Esophagus muscularis mucosa (tissue), 4 donors: ENCODE measurements around the gene GPRC5D. TPM values are rescaled to one million over a fixed set of nuclear protein-coding genes. Genes with fewer than 3 reads are reported as not detected.
A peak's percentile ranks its signal among the peaks of the same experiment; 100 is the strongest.

ENCODE experiments used
- DNase-seq: peaks from one replicate; pipeline ENCODE4 v3.0.0-alpha.2; 2017; ENCODE audit errors: extremely low spot score
- H3K27ac ChIP-seq, 4 donors: fragments of 200-600 bp; sonication (generic); replicated peaks in 1 of 4; 1 replicate in 3 of 4; 2 replicates in 1 of 4; pipeline ENCODE4 v1.5.1; 2016 to 2019; ENCODE audit warnings: mild to moderate bottlenecking in 1 of 4
- H3K27me3 ChIP-seq, 4 donors: fragments of 200-600 bp; sonication (generic); one replicate each; pipeline versions ENCODE4 v1.5.1 to v1.6.0; 2016 to 2019
- H3K36me3 ChIP-seq, 4 donors: fragments of 200-600 bp; sonication (generic); one replicate each; pipeline ENCODE4 v1.5.1; 2016 to 2019
- H3K4me1 ChIP-seq, 4 donors: fragments of 200-600 bp; sonication (generic); one replicate each; pipeline ENCODE4 v1.5.1; 2016 to 2019
- H3K4me3 ChIP-seq, 4 donors: fragments of 200-600 bp; sonication (generic); 1 replicate in 2 of 4; 2 replicates in 2 of 4; pipeline ENCODE4 v1.5.1; 2016 to 2019; ENCODE audit warnings: mild to moderate bottlenecking in 4 of 4, moderate library complexity in 1 of 4
- H3K9me3 ChIP-seq, 4 donors: fragments of 200-600 bp; sonication (generic); 1 replicate in 3 of 4; 2 replicates in 1 of 4; pipeline ENCODE4 v1.5.1; 2016 to 2019
- EP300 ChIP-seq: sonication (generic); formaldehyde crosslinking; IDR thresholded peaks from one replicate; pipeline ENCODE4 v1.6.1; 2017; ENCODE audit warnings: antibody characterized with exemption
- POLR2A ChIP-seq: fragments of 450-650 bp; IDR thresholded peaks from one replicate; pipeline ENCODE4 v1.6.1; 2017; ENCODE audit warnings: antibody characterized with exemption, moderate library complexity, mild to moderate bottlenecking, low read depth
- POLR2AphosphoS5 ChIP-seq, 2 donors: sonication (generic); formaldehyde crosslinking; IDR thresholded peaks; one replicate each; pipeline ENCODE4 v1.6.1; 2017; ENCODE audit warnings: antibody characterized with exemption in 2 of 2
- WGBS: methylation state at CpG from one replicate; pipeline ENCODE4 v1.1.5; 2018; 5-methylcytosine and 5-hydroxymethylcytosine counted together
- intact Hi-C: fragments of 100-400 bp; cut with DNase I; formaldehyde crosslinking; loops from one replicate; pipeline ENCODE4 v1.15.1; 2023
- total RNA-seq, 4 donors: library from RNA; depleted of rRNA; stranded (reverse); fragments of >200 nt; gene quantifications; one replicate each; pipeline versions ENCODE4 v1.1.0 to v1.2.1, GENCODE V29; 2016
- TF ChIP-seq, protein P1 (sequence below), 3 experiments: fragments of 200-600 bp in 2 of 3; fragments of 450-650 bp in 1 of 3; sonication (generic) in 2 of 3; IDR thresholded peaks; one replicate each; pipeline ENCODE4 v1.5.1; 2017 to 2019; ENCODE audit warnings: antibody characterized with exemption in 3 of 3, mild to moderate bottlenecking in 2 of 3, moderate library complexity in 1 of 3

GPRC5D gene
- total RNA-seq, 4 donors from 2014 or later, result 0.84 TPM; not detected in 3

DNA sequence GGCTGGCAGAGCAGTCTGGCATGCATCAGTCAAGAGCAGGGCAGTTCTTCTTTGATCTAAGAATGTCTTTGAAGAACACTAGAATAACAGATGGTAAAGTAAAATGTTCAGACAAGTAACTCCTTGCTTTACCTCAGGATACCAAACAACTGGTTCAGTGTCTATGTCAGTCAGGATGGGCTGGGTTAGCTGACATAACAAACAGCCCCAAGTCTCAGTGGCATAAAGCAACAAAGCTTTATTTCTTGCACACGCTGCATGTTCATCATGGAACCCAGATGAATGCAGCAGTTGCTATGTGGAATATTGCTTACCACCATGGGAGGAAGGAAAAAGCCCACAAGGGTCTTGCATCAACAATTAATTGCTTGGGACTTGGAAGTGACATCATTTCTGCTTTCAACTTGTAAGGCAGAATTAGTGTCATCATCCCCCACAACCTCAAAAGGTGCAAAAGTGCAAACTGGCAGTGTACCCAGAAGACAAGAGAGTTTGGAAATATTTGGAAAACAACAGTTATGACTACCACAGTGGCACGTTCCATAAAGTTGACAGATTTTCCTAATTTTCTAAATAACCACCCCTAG, 21.2 kb downstream of the GPRC5D start:
- Histone ChIP-seq H3K9me3 (no peaks in the 10 kb centered on the region), H3K27me3 (peaks cover 0 to 4% (median 0%) of the 10 kb centered on the region in 4 donors), H3K36me3 (no peaks in the 10 kb centered on the region), H3K4me3 (no peak overlapping the region), H3K27ac (no peak overlapping the region), H3K4me1 (peaks cover 0 to 11% (median 0%) of the 10 kb centered on the region in 4 donors)
- no peak for TF ChIP-seq POLR2A
- TF ChIP-seq, protein P1, sequence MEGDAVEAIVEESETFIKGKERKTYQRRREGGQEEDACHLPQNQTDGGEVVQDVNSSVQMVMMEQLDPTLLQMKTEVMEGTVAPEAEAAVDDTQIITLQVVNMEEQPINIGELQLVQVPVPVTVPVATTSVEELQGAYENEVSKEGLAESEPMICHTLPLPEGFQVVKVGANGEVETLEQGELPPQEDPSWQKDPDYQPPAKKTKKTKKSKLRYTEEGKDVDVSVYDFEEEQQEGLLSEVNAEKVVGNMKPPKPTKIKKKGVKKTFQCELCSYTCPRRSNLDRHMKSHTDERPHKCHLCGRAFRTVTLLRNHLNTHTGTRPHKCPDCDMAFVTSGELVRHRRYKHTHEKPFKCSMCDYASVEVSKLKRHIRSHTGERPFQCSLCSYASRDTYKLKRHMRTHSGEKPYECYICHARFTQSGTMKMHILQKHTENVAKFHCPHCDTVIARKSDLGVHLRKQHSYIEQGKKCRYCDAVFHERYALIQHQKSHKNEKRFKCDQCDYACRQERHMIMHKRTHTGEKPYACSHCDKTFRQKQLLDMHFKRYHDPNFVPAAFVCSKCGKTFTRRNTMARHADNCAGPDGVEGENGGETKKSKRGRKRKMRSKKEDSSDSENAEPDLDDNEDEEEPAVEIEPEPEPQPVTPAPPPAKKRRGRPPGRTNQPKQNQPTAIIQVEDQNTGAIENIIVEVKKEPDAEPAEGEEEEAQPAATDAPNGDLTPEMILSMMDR (IDR thresholded peaks at IDR 0.05), result no peak
- TF ChIP-seq EP300, result no peak
- TF ChIP-seq POLR2AphosphoS5 (IDR thresholded peaks at IDR 0.05), result no peak
- 93% methylated on average over 2 of the region's 2 CpGs for WGBS
- intact Hi-C loops, result no loop called here
- DNase-seq, result no peak

DNA sequence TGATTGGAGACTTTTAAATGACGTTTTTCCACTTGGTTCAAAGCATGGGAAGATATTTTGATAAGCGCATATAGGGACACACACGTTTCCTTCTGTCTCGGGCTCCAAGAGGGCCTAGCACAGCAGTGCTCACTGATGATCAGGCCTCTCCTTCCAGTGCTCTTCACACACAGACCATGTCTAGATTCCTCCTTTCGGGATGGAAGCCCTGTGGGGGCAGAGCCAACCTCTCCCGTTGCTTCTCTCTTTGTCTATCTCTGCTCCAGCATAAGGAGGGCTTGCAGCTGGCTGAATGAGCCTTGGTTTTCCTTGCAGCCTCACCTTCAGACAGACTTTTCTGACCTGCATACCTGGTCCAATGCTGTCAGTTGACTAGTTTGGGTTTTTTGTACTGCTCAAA, 22.3 kb downstream of the GPRC5D start:
- Histone ChIP-seq H3K9me3 (no peaks in the 10 kb centered on the region), H3K36me3 (no peaks in the 10 kb centered on the region), H3K27ac (no peak overlapping the region), H3K27me3 (peaks cover 0 to 4% (median 0%) of the 10 kb centered on the region in 4 donors), H3K4me1 (peaks cover 0 to 5% (median 0%) of the 10 kb centered on the region in 4 donors), H3K4me3 (no peak overlapping the region)
- TF ChIP-seq, protein P1 (IDR thresholded peaks at IDR 0.05), result no peak
- TF ChIP-seq EP300, result no peak
- TF ChIP-seq POLR2AphosphoS5 (IDR thresholded peaks at IDR 0.05), result no peak
- no peak for TF ChIP-seq POLR2A
- DNase-seq, result no peak
- 93% methylated on average over 6 of the region's 6 CpGs for WGBS
- intact Hi-C loops, result no loop called here

DNA sequence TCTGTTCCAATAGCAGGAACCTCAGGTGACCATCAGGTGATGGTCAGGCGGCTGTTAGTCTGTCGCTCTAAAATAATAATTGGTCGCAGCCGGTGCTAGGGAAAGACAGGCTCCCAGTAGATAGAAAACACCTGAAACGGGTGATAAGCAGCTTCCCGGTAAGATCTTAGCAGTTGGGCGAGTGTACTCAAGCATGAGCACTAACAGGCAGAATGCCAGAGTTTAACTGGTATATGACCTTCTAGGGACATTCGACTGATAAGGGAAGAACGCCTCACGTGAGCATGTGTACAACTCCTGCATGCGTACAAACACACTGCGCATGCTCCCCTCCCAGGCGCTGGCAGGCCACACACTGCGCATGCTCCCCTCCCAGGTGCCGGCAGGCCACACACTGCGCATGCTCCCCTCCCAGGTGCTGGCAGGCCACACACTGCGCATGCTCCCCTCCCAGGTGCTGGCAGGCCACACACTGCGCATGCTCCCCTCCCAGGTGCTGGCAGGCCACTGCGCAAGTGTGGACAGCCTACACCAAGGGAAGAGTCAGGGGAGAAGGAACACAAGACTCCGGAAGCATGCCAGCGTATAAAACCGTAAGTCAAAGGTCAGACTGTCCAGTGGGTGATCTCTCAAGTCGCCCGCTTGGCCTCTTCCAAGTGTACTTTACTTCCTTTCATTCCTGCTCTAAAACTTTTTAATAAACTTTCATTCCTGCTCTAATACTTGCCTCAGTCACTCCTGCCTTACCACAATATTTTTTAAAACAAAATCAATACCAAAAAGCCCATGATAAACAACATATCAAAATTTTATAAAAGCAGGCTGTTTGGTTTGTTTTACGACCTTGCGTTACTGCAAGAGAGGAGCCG, 24.5 kb downstream of the GPRC5D start:
- TF ChIP-seq, protein P1 (IDR thresholded peaks at IDR 0.05), result no peak
- TF ChIP-seq POLR2A, result no peak
- TF ChIP-seq POLR2AphosphoS5 (IDR thresholded peaks at IDR 0.05), result no peak
- no peak for TF ChIP-seq EP300
- Histone ChIP-seq H3K27ac (peak overlapping the region in 1 of 4 donors; percentile 16), H3K4me1 (peaks cover 0 to 3% (median 0%) of the 10 kb centered on the region in 4 donors), H3K9me3 (no peaks in the 10 kb centered on the region), H3K4me3 (peak overlapping the region; percentile 17 to 50 (median 32)), H3K27me3 (peaks cover 0 to 4% (median 0%) of the 10 kb centered on the region in 4 donors), H3K36me3 (no peaks in the 10 kb centered on the region)
- WGBS, result 63% methylated on average over 27 of the region's 27 CpGs
- no peak for DNase-seq
- intact Hi-C loops, result no loop called here

GRCh38 chr12:12926571-12927071, 25.3 kb downstream of the GPRC5D start:
- 93% methylated on average over 18 of the region's 18 CpGs for WGBS
- intact Hi-C loops, result no loop called here

More at GRCh38 chr12:12926571-12927071, 25.3 kb downstream of the GPRC5D start:
- DNase-seq, result no peak
- Histone ChIP-seq H3K27me3 (peaks cover 0 to 4% (median 0%) of the 10 kb centered on the region in 4 donors), H3K4me3 (no peak overlapping the region), H3K9me3 (no peaks in the 10 kb centered on the region), H3K36me3 (no peaks in the 10 kb centered on the region), H3K27ac (no peak overlapping the region), H3K4me1 (peaks cover 0 to 7% (median 0%) of the 10 kb centered on the region in 4 donors)
- TF ChIP-seq EP300 (no peak), POLR2AphosphoS5 (IDR thresholded peaks at IDR 0.05) (no peak), POLR2A (no peak)
- TF ChIP-seq, protein P1 (IDR thresholded peaks at IDR 0.05), result no peak
